GM20000 (cell line): ENCODE results near the gene ORC4.

Source experiments
- DNase-seq: peaks from one replicate; pipeline ENCODE4 v3.0.0; 2012; ENCODE audit warnings: low spot score
- TF ChIP-seq, protein P1 (sequence below): IDR thresholded peaks from 2 replicates; pipeline ENCODE4 v1.5.1; 2012; ENCODE audit warnings: mild to moderate bottlenecking, control low read depth; ENCODE audit errors: extremely low read depth, missing control alignments

The ORC4 gene

DNA sequence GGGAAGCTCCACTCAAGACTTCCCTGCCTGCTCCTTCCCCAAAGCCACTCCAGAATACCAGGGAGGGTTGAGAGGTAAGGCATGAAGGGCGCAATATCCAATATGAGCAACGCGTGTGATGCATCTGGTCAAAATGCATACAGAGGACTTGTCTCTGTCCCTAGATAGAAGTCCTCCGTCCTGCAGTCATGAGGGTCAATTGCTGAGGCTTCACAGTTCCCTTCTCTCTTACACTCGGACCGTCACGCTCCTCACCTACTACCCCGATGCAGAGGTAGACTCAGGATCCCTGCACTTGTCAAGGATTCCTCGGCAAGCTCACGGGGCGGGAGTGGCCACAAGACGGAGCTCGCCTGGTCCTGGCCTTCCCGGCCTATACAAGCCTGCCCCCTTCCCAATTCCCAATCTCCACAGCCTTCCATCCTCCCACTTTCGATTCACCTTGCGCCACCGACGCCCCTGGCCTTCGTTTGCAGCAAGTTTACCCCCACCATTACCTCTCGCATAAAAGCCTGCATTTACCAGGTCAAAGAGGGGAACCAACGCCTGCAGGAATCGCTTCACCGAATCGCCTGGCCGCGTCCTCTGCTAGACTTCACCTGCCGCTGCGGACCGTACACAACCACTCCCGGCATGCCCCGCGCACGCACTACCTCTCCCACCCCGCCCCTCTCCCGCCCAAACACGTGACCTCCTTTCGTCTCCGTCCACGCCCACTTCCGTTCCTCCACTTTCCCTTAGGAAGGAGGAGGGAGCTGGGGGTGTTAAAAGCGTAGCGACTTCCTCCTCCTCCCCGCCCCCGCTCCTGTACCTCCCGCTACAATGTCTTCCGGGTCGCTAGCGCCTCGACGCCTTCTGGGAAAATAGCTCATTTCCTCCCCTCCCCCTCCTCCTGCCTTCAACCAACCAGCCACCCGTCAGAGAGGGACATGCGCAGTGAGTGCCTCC, at the start of gene ORC4:
TSS of gene ORC4 (minus strand) at position 627 of the 948 bp plus-strand sequence. CDS start 44,779 bp downstream, outside the sequence.
- TF ChIP-seq, protein P1, sequence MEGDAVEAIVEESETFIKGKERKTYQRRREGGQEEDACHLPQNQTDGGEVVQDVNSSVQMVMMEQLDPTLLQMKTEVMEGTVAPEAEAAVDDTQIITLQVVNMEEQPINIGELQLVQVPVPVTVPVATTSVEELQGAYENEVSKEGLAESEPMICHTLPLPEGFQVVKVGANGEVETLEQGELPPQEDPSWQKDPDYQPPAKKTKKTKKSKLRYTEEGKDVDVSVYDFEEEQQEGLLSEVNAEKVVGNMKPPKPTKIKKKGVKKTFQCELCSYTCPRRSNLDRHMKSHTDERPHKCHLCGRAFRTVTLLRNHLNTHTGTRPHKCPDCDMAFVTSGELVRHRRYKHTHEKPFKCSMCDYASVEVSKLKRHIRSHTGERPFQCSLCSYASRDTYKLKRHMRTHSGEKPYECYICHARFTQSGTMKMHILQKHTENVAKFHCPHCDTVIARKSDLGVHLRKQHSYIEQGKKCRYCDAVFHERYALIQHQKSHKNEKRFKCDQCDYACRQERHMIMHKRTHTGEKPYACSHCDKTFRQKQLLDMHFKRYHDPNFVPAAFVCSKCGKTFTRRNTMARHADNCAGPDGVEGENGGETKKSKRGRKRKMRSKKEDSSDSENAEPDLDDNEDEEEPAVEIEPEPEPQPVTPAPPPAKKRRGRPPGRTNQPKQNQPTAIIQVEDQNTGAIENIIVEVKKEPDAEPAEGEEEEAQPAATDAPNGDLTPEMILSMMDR = peak; percentile 9
- peak; percentile 84 for DNase-seq

DNA sequence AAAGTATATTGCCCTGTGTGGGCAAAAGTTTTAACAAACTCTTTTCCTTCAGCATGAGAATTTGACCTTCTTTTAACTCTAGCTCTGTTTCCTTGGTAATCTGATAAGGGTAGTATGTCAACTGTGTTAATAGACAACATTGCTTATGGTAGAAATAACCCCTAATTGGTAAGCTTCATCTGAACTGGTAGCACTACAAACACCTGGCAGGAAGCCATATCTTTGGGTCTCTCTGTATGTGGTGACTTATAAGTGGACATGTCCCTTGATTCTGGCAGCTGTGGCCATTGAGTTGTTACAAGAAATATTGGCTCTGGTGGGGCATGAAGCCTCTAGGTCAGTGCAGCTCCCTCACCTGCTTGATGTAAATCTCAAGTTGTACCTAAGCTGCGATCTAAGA, 47.3 kb upstream of the ORC4 start:
- DNase-seq = no peak
- TF ChIP-seq, protein P1 = no peak

DNA sequence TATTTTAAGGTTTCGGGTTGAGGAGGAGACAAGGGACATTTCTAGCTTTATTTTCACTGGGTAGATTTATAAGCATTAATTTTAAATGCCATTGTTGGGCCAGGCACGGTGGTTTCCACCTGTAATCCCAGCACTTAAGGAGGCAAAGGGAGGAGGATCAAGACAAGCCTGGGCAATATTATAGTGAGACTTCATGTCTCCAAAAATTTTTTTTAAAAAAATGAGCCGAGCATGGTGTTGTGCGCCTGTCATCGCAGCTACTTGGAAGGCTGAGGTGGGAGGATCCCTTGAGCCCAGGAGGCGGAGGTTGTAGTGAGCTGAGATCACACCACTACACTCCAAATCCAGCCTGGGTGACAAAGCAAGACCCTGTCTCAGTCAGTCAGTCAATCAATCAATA, 45.4 kb upstream of the ORC4 start:
- no peak for DNase-seq
- TF ChIP-seq, protein P1 = no peak

DNA sequence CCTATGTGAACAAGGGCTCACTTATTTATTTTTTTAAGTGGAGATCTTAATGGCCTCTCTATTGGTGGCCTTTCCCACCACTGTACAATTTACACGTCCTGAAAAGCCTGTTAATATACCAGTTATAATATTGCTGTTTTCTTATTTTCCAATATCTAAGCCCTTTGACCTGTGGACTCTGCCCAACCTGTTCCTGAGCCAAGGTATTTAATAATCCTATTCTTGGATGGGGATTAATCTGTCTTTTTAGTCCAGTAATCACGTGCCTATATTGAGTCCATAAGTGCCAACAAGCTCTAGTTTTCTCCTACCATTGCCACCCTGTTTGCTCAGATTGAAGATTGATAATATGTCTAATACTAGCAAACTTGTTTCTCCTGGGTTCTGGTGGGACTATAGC, 43.1 kb upstream of the ORC4 start:
- TF ChIP-seq, protein P1 = no peak
- no peak for DNase-seq

DNA sequence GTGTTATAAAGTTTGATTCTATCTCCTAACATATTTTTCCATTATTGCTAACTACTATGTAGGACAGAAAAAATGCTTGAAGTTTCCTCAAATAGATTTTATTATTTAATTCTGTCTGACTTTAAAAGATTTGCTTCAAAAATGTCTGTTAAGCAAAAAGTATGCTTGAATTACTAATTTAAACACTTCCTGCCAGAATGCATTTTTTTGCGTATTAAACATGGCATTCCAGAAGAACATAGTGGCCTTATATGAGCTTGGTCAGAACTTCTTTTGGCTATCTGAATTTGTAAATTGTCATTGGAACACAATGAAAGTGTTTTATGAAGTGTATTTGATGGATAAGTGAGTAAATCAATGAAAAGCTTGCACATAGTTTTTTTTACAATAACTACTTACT, 38.1 kb upstream of the ORC4 start:
- TF ChIP-seq, protein P1 = no peak
- no peak for DNase-seq

DNA sequence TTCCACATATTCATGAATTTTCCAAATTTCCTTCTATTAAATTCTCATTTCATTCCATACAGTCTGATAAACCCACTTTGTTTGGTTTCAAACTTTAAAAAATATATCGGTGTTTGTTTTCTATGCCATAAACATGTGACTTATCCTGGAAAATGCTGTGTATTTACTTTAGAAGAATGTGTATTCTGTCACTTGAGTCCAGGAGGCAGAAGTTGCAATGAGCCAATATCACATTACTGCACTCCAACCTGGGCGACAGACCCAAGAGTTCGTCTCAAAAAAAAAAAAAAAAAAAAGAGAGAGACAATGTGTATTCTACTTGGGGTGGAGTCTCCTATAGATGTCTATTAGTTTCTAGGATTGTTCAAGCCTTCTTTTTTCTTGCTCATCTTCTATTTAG, 32.1 kb upstream of the ORC4 start:
- DNase-seq = no peak
- TF ChIP-seq, protein P1 = no peak

DNA sequence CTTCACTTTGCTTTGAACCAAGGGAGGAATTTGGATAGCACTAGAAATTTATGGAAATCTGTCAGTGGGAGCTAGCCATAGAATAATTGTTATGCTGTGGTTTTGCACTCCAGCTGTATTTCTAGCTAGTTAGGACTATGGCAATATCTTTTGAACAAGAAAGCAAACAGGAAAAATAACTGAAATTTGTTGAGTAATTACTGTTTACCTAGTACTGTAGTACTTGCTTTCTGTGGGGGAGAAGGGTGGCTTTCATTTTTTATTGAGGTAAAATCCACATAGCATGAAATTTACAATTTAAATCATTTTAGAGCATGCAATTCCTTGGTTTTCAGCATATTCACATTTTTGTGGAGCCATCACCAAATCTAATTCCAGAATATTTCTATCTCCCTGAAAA, 28.7 kb upstream of the ORC4 start:
- no peak for DNase-seq
- TF ChIP-seq, protein P1 = no peak
